Cardiac muscle cell (in vitro differentiated cells and primary cell): Measurements from ENCODE around the gene SYNGAP1. TPM values are rescaled to one million over a fixed set of nuclear protein-coding genes. Genes with fewer than 3 reads are reported as not detected.

Experiments used
- DNase-seq, 2 donors: peaks; one replicate each; pipeline versions ENCODE4 v3.0.0 to v3.0.0-alpha.2; 2010 to 2017; ENCODE audit warnings: low read depth in 1 of 2, low spot score in 1 of 2
- H3K27ac ChIP-seq: fragments of 200-600 bp; sonication (generic); 2 replicates; pipeline ENCODE4 v1.5.1; 2016
- H3K27me3 ChIP-seq: fragments of 200-600 bp; sonication (generic); 2 replicates; pipeline ENCODE4 v1.6.0; 2016; ENCODE audit warnings: control low read depth
- H3K36me3 ChIP-seq: fragments of 200-600 bp; sonication (generic); 2 replicates; pipeline ENCODE4 v1.5.1; 2016; ENCODE audit warnings: control low read depth
- H3K4me1 ChIP-seq: fragments of 200-600 bp; sonication (generic); 2 replicates; pipeline ENCODE4 v1.8.1; 2017; ENCODE audit warnings: low read depth, mild to moderate bottlenecking, mixed run types
- H3K4me3 ChIP-seq: fragments of 200-600 bp; sonication (generic); 2 replicates; pipeline ENCODE4 v1.5.1; 2016; ENCODE audit warnings: mild to moderate bottlenecking
- H3K9me3 ChIP-seq: fragments of 200-600 bp; sonication (generic); 2 replicates; pipeline ENCODE4 v1.5.1; 2017; ENCODE audit warnings: low read depth, mild to moderate bottlenecking, control low read depth
- CTCF ChIP-seq: IDR thresholded peaks from 2 replicates; pipeline ENCODE4 v1.5.1; 2012; ENCODE audit warnings: low read depth, mild to moderate bottlenecking, low read length
- polyA plus RNA-seq: library from polyadenylated mRNA; unstranded; fragments of >200 nt; fragmentation: Nextera tagmentation; extraction: Ambion mirVana; gene quantifications from 2 replicates; pipeline ENCODE4 v1.2.1, GENCODE V29; 2016
- total RNA-seq: library from RNA; depleted of rRNA; stranded (reverse); fragments of >200 nt; gene quantifications from 2 replicates; pipeline ENCODE4 v1.2.3, GENCODE V29; 2016

The SYNGAP1 gene
- total and polyA plus RNA-seq, 2 experiments from 2014 or later = 6.8 to 20.2 TPM

GRCh38 chr6:33413241-33414120 is 6.4 kb upstream of the SYNGAP1 start:
- peaks cover 11% of the 10 kb centered on the region for H3K4me1 ChIP-seq
- DNase-seq = no peak
- H3K4me3 ChIP-seq = no peak overlapping the region
- TF ChIP-seq CTCF = no peak
- H3K27me3 ChIP-seq = no peaks in the 10 kb centered on the region
- no peaks in the 10 kb centered on the region for H3K9me3 ChIP-seq
- peak overlapping the region; percentile 46 for H3K27ac ChIP-seq
- H3K36me3 ChIP-seq = peaks cover 29% of the 10 kb centered on the region

GRCh38 chr6:33414592-33415271 is 5.1 kb upstream of the SYNGAP1 start:
- no peak overlapping the region for H3K4me3 ChIP-seq
- no peaks in the 10 kb centered on the region for H3K27me3 ChIP-seq
- H3K36me3 ChIP-seq = peaks cover 29% of the 10 kb centered on the region
- peak; percentile 42 for TF ChIP-seq CTCF
- no peak overlapping the region for H3K27ac ChIP-seq
- H3K9me3 ChIP-seq = no peaks in the 10 kb centered on the region
- no peak for DNase-seq
- peaks cover 23% of the 10 kb centered on the region for H3K4me1 ChIP-seq

- no peak overlapping the region for H3K27ac ChIP-seq
- H3K27me3 ChIP-seq = no peaks in the 10 kb centered on the region
- no peak for DNase-seq
- H3K4me1 ChIP-seq = peaks cover 24% of the 10 kb centered on the region
- H3K36me3 ChIP-seq = peaks cover 29% of the 10 kb centered on the region
- H3K9me3 ChIP-seq = no peaks in the 10 kb centered on the region
- H3K4me3 ChIP-seq = no peak overlapping the region
- TF ChIP-seq CTCF = no peak
These were observed 4.0 kb upstream of the SYNGAP1 start for GRCh38 chr6:33415831-33416230.

GRCh38 chr6:33416386-33417127 is 3.3 kb upstream of the SYNGAP1 start:
- no peaks in the 10 kb centered on the region for H3K9me3 ChIP-seq
- no peaks in the 10 kb centered on the region for H3K27me3 ChIP-seq
- H3K36me3 ChIP-seq = peaks cover 29% of the 10 kb centered on the region
- no peak for DNase-seq
- peak overlapping the region; percentile 86 for H3K4me3 ChIP-seq
- no peak for TF ChIP-seq CTCF
- H3K4me1 ChIP-seq = peaks cover 28% of the 10 kb centered on the region
- peak overlapping the region; percentile 93 for H3K27ac ChIP-seq

GRCh38 chr6:33417128-33417902 is 2.5 kb upstream of the SYNGAP1 start:
- DNase-seq = peak; percentile 55 to 75
- Histone ChIP-seq H3K27ac (peak overlapping the region; percentile 93), H3K36me3 (peaks cover 29% of the 10 kb centered on the region), H3K4me1 (peaks cover 28% of the 10 kb centered on the region), H3K27me3 (no peaks in the 10 kb centered on the region), H3K9me3 (no peaks in the 10 kb centered on the region), H3K4me3 (peak overlapping the region; percentile 86)
- TF ChIP-seq CTCF = no peak
